ENCODE data around the gene PLPP1.

DNA sequence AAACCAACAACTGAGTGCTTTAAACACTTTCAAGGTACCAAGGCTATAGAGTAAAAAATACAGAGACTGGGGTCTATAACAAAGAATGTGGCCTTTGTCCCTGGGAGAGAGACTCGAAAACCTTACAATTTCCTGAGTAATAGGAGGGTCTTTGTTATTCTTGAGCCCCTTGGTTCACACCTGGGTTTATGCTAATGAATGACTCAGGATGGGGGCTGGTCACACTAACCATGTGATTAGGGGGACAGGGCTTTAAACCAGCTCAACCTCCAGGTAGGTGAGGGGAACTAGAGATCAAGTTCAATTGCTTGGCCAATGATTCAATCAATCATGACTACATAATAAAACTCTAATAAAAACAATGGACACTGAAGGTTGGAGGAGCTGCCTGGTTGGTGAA lies 50.2 kb downstream of the PLPP1 start:
- TF ChIP-seq, protein P1, sequence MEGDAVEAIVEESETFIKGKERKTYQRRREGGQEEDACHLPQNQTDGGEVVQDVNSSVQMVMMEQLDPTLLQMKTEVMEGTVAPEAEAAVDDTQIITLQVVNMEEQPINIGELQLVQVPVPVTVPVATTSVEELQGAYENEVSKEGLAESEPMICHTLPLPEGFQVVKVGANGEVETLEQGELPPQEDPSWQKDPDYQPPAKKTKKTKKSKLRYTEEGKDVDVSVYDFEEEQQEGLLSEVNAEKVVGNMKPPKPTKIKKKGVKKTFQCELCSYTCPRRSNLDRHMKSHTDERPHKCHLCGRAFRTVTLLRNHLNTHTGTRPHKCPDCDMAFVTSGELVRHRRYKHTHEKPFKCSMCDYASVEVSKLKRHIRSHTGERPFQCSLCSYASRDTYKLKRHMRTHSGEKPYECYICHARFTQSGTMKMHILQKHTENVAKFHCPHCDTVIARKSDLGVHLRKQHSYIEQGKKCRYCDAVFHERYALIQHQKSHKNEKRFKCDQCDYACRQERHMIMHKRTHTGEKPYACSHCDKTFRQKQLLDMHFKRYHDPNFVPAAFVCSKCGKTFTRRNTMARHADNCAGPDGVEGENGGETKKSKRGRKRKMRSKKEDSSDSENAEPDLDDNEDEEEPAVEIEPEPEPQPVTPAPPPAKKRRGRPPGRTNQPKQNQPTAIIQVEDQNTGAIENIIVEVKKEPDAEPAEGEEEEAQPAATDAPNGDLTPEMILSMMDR (IDR thresholded peaks at IDR 0.05; ENCODE audit: control extremely low read depth in 1 of 3, insufficient read depth in 1 of 3, low read depth in 1 of 3, low read length in 3 of 3), result no peak
- TF ChIP-seq SIN3A (conservative IDR thresholded peaks at IDR 0.05 in 1 of 2, IDR thresholded peaks at IDR 0.05 in 1 of 2; ENCODE audit: low read depth in 1 of 2, low read length in 2 of 2) (no peak), HDAC6 (IDR thresholded peaks at IDR 0.05; ENCODE audit: low read depth, low read length) (no peak)

Measured in H1 (cell line).